ENCODE measurements around the gene LRFN5.

DNA sequence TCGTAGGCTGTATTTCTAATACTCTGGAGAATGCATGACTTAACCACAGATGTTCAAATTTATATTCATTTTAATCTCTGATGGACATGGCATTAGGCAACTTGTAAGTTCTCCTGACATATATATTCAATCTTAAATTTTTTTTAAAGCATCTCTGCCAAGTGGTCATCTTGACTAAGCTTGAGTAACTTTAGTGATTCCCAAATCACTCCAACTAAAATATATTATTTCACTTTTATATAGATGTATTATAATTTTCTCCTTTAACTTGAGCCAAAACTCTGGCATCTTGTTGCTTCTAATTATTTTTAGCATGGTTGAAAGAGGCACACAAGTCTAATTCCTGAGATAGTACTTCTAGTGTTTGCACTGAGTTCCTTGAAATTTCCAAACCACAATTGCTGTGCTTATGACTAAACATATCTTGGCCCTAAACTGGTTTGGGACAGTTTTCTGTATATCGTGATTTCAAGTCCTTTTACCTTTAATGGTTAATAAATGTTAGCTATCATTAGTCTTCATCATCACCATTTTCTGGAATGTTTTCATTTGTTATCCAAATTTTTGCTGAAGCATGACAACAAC is 8.4 kb downstream of the LRFN5 start:
- TF ChIP-seq POLR2AphosphoS5 (IDR thresholded peaks at IDR 0.05; ENCODE audit: low read depth, low read length) (no peak), POLR2A (IDR thresholded peaks at IDR 0.05; ENCODE audit: low read depth, low read length) (no peak), TAF1 (IDR thresholded peaks at IDR 0.05; ENCODE audit: borderline replicate concordance, low read depth, low read length) (no peak)
